GM23338 (cell line): ENCODE data around the gene ZIC2. TPM values are rescaled to one million over a fixed set of nuclear protein-coding genes. Genes with fewer than 3 reads are reported as not detected.

Experiments
- ATAC-seq: fragments of 200-7000 bp; cut with Tn5 transposase; 3 replicates; pipeline ENCODE4 v1.9.1; 2020
- DNase-seq: peaks from one replicate; pipeline ENCODE4 v3.0.0-alpha.2; 2015; ENCODE audit warnings: low spot score
- H2AFZ ChIP-seq: fragments of 200-600 bp; sonication (generic); 2 replicates; pipeline ENCODE4 v1.8.0; 2016; ENCODE audit warnings: antibody characterized with exemption, mild to moderate bottlenecking, moderate library complexity
- H3F3A ChIP-seq: fragments of 200-600 bp; sonication (generic); replicated peaks from 2 replicates; pipeline ENCODE4 v1.8.0; 2017; ENCODE audit warnings: antibody characterized with exemption, mixed run types, low read depth
- H3K27ac ChIP-seq: fragments of 200-600 bp; sonication (generic); 2 replicates; pipeline ENCODE4 v1.6.1; 2016; ENCODE audit warnings: low read depth
- H3K27me3 ChIP-seq: fragments of 200-600 bp; sonication (generic); 2 replicates; pipeline ENCODE4 v1.8.0; 2016; ENCODE audit warnings: mild to moderate bottlenecking, mixed run types, moderate library complexity; ENCODE audit not compliant: insufficient read depth
- H3K36me3 ChIP-seq: fragments of 200-600 bp; sonication (generic); 2 replicates; pipeline ENCODE4 v1.8.0; 2016; ENCODE audit warnings: mild to moderate bottlenecking; ENCODE audit not compliant: insufficient read depth
- H3K4me1 ChIP-seq: fragments of 200-600 bp; sonication (generic); 2 replicates; pipeline ENCODE4 v1.8.0; 2016; ENCODE audit warnings: mild to moderate bottlenecking, moderate library complexity; ENCODE audit not compliant: insufficient read depth
- H3K4me2 ChIP-seq: fragments of 200-600 bp; sonication (generic); 2 replicates; pipeline ENCODE4 v1.7.1; 2017; ENCODE audit warnings: mixed run types
- H3K4me3 ChIP-seq: fragments of 200-600 bp; sonication (generic); 2 replicates; pipeline ENCODE4 v1.6.1; 2016; ENCODE audit warnings: mixed run types
- H3K79me2 ChIP-seq: fragments of 200-600 bp; sonication (generic); replicated peaks from 2 replicates; pipeline ENCODE4 v1.8.0; 2017; ENCODE audit warnings: mild to moderate bottlenecking; ENCODE audit not compliant: insufficient read depth
- H3K9me2 ChIP-seq: fragments of 200-600 bp; sonication (generic); 2 replicates; pipeline ENCODE4 v1.8.0; 2017; ENCODE audit not compliant: insufficient read depth
- H4K20me1 ChIP-seq: fragments of 200-600 bp; sonication (generic); replicated peaks from 2 replicates; pipeline ENCODE4 v1.8.0; 2017; ENCODE audit warnings: mild to moderate bottlenecking; ENCODE audit not compliant: insufficient read depth
- H3K27ac Mint-ChIP-seq: 2 replicates; pipeline ENCODE4 v1.8.0; 2020; ENCODE audit warnings: inconsistent platforms, mild to moderate bottlenecking, moderate library complexity, mixed read lengths
- H3K27me3 Mint-ChIP-seq: 3 replicates; pipeline ENCODE4 v1.8.0; 2022; ENCODE audit warnings: low read depth, mild to moderate bottlenecking, moderate library complexity, mixed read lengths, inconsistent platforms; ENCODE audit not compliant: insufficient read depth, poor library complexity
- H3K36me3 Mint-ChIP-seq: 3 replicates; pipeline ENCODE4 v1.8.0; 2021; ENCODE audit warnings: low read depth, mild to moderate bottlenecking, inconsistent platforms, moderate library complexity, mixed read lengths
- H3K4me1 Mint-ChIP-seq: 3 replicates; pipeline ENCODE4 v1.8.0; 2020; ENCODE audit warnings: mild to moderate bottlenecking, inconsistent platforms, mixed read lengths
- H3K4me3 Mint-ChIP-seq: 3 replicates; pipeline ENCODE4 v1.8.0; 2021; ENCODE audit warnings: moderate library complexity, mild to moderate bottlenecking, inconsistent platforms, mixed read lengths
- H3K9me3 Mint-ChIP-seq: 3 replicates; pipeline ENCODE4 v1.8.0; 2020; ENCODE audit warnings: moderate library complexity, mild to moderate bottlenecking, inconsistent platforms, mixed read lengths
- POLR2AphosphoS5 ChIP-seq: IDR thresholded peaks from 2 replicates; pipeline ENCODE4 v1.6.1; 2016; ENCODE audit warnings: antibody characterized with exemption, low read depth
- STAT1 ChIP-seq: IDR thresholded peaks from one replicate; pipeline ENCODE4 v1.6.1; 2016; ENCODE audit warnings: antibody characterized with exemption; ENCODE audit not compliant: unreplicated experiment
- polyA plus RNA-seq: library from polyadenylated mRNA; unstranded; fragments of >200 nt; fragmentation: Nextera tagmentation; extraction: Ambion mirVana; gene quantifications from 2 replicates; pipeline ENCODE4 v1.2.1, GENCODE V29; 2016
- total RNA-seq: library from RNA; depleted of rRNA; stranded (reverse); fragments of >200 nt; shearing (Covaris generic); gene quantifications from 2 replicates; pipeline ENCODE4 v1.2.3, GENCODE V29; 2014
- TF ChIP-seq, protein P1 (sequence below), 2 experiments: fragments of 200-600 bp in 1 of 2; sonication (generic) in 1 of 2; conservative IDR thresholded peaks; 2 replicates each; pipeline versions ENCODE4 v1.5.1 to v1.6.1; 2016 to 2017; ENCODE audit warnings: antibody characterized with exemption in 2 of 2, low read depth in 2 of 2, mild to moderate bottlenecking in 2 of 2, moderate library complexity in 1 of 2

ZIC2 gene
- total and polyA plus RNA-seq, 2 experiments from 2014 or later, result 63.2 to 87.9 TPM

DNA sequence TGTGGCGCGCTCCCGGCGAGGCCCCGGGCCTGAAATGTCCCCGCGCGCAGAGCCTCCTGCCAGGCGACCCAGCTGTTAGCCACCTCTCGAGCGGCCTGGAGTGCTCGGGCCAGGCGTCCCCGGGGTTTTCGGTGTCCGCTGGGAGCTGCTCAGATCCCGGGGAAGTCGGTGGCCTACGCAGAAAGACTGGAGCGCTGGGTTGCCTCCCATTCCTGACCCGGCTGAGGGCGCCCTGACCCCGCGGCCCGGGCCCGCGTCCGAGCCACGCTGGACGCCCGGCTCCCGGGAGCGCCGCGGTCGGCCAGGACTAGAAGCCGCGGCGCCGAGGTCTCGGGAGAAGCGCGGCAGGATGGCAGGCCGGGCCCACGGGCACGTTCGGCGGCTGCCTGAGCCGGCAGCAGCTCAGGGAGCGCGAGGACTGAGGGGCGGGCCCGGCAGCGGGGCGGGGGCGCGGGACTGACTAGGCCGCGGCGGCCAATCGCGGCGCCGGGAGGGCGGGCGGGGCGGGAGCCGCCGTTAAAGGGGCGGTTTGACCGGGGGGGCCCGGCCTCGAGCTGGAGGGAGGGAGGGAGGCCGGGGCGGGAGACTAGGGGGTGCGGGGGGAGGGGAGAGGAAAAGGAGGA lies 1.3 kb upstream of the ZIC2 start:
- Histone ChIP-seq H3F3A (peaks cover 37% of the 10 kb centered on the region), H3K27ac (peak overlapping the region; percentile 88; the same call in 1 of the 2 replicates), H3K9me2 (no peaks in the 10 kb centered on the region), H3K4me2 (peak overlapping the region; percentile 98), H3K4me3 (peak overlapping the region; percentile 89), H3K36me3 (no peaks in the 10 kb centered on the region; the same call in 1 of the 2 replicates), H3K4me1 (peaks cover 32% of the 10 kb centered on the region), H2AFZ (no peak overlapping the region), H4K20me1 (peaks cover 9% of the 10 kb centered on the region; the same call in 1 of the 2 replicates), H3K79me2 (peaks cover 43% of the 10 kb centered on the region), H3K27me3 (peaks cover 74% of the 10 kb centered on the region)
- H3K27ac Mint-ChIP-seq, result no peak overlapping the region
- H3K4me1 Mint-ChIP-seq, result peaks cover 33% of the 10 kb centered on the region
- peak; percentile 24 for ATAC-seq
- H3K9me3 Mint-ChIP-seq, result peaks cover 22% of the 10 kb centered on the region
- H3K4me3 Mint-ChIP-seq, result peak overlapping the region; percentile 74
- peaks cover 64% of the 10 kb centered on the region for H3K27me3 Mint-ChIP-seq
- DNase-seq, result peak; percentile 85
- H3K36me3 Mint-ChIP-seq, result peaks cover 30% of the 10 kb centered on the region
- TF ChIP-seq, protein P1, sequence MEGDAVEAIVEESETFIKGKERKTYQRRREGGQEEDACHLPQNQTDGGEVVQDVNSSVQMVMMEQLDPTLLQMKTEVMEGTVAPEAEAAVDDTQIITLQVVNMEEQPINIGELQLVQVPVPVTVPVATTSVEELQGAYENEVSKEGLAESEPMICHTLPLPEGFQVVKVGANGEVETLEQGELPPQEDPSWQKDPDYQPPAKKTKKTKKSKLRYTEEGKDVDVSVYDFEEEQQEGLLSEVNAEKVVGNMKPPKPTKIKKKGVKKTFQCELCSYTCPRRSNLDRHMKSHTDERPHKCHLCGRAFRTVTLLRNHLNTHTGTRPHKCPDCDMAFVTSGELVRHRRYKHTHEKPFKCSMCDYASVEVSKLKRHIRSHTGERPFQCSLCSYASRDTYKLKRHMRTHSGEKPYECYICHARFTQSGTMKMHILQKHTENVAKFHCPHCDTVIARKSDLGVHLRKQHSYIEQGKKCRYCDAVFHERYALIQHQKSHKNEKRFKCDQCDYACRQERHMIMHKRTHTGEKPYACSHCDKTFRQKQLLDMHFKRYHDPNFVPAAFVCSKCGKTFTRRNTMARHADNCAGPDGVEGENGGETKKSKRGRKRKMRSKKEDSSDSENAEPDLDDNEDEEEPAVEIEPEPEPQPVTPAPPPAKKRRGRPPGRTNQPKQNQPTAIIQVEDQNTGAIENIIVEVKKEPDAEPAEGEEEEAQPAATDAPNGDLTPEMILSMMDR (conservative IDR thresholded peaks at IDR 0.05; ENCODE audit: low read depth in 2 of 2), result no peak
- peak; percentile 54; the same call in 1 of the 2 replicates for TF ChIP-seq POLR2AphosphoS5

DNA sequence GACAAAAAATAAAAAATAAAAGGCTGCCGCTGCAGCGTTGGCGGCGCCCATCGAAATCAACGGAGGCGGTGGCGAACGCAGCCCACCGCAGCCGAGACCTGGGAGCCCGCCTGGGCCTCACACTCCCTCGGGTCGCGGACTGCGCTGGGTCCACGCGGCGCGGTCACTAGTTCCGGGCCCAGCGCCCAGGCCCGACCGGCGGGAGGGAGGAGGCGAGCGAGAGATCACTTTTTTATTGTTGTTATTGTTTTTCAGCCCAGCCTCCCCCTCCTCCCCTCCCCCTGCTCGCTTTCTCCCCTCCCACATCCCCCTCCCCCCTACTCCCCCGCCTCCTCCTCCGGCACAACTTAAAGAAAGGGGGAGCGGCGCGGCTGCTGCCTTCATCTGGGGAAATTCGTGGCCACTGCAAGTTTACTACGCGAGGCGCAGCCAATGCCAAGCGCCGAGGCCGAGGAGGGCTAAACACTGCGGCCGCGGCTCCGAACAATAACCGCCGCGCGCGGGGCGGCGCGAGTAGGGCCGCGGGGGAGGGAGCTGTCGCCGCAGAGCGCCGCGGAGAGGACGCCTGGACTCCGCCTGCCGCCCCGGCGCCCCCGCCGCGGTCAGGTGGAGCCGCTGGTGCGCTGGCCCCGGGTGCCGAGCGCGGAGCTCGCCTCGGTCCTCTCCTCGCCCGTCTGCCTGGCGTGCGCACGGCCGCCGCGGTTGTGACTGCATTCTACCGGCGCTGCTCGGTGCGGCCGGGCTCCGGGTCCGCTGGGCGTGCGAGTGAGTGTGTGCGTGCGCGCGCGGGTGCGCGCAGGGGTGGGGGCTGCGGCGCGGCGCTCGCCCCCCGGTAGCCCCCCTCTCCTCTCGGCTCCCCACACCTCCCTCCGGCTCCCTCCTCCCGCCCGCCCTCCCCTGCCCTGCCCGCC lies 505 bp upstream of the ZIC2 start:
- Mint-ChIP-seq H3K27ac (no peak overlapping the region), H3K9me3 (peaks cover 27% of the 10 kb centered on the region), H3K27me3 (peaks cover 63% of the 10 kb centered on the region), H3K4me3 (peak overlapping the region; percentile 71; the same call in 2 of the 3 replicates), H3K36me3 (peaks cover 37% of the 10 kb centered on the region), H3K4me1 (peaks cover 28% of the 10 kb centered on the region)
- peak; percentile 10 for ATAC-seq
- Histone ChIP-seq H3K4me2 (peak overlapping the region; percentile 79), H3K9me2 (no peaks in the 10 kb centered on the region), H3K4me1 (peaks cover 29% of the 10 kb centered on the region), H3K36me3 (peaks cover 6% of the 10 kb centered on the region; the same call in 1 of the 2 replicates), H3K27me3 (peaks cover 75% of the 10 kb centered on the region), H3K4me3 (peak overlapping the region; percentile 89), H3F3A (peaks cover 41% of the 10 kb centered on the region), H3K27ac (peak overlapping the region; percentile 88; the same call in 1 of the 2 replicates), H2AFZ (no peak overlapping the region), H3K79me2 (peaks cover 49% of the 10 kb centered on the region), H4K20me1 (peaks cover 15% of the 10 kb centered on the region)
- DNase-seq, result peak; percentile 86
- TF ChIP-seq STAT1 (no peak), POLR2AphosphoS5 (peak; percentile 68)
- TF ChIP-seq, protein P1 (conservative IDR thresholded peaks at IDR 0.05; ENCODE audit: low read depth in 2 of 2), result no peak
